Mesenchymal stem cell (in vitro differentiated cells and primary cell): ENCODE data around the gene MAPKBP1.

Experiments
- DNase-seq: peaks from one replicate; pipeline ENCODE4 v3.0.0-alpha.2; 2013
- H2AFZ ChIP-seq: one replicate; pipeline ENCODE4 v1.6.1; 2013; ENCODE audit warnings: low read depth, mild to moderate bottlenecking, control low read depth, inconsistent platforms, low read length, moderate library complexity
- H2AK5ac ChIP-seq: 2 replicates; pipeline ENCODE4 v1.6.1; 2013; ENCODE audit warnings: low read length, moderate library complexity, mild to moderate bottlenecking, inconsistent platforms; ENCODE audit not compliant: severe bottlenecking
- H2BK120ac ChIP-seq: one replicate; pipeline ENCODE4 v1.6.1; 2013; ENCODE audit warnings: low read depth, mild to moderate bottlenecking, inconsistent platforms, low read length, moderate library complexity
- H2BK12ac ChIP-seq, 2 experiments: one replicate each; pipeline ENCODE4 v1.6.1; 2013; ENCODE audit warnings: inconsistent platforms in 2 of 2, low read length in 2 of 2, mild to moderate bottlenecking in 2 of 2, moderate library complexity in 2 of 2, control low read depth in 1 of 2
- H2BK15ac ChIP-seq: one replicate; pipeline ENCODE4 v1.6.1; 2013; ENCODE audit warnings: mild to moderate bottlenecking, low read depth, inconsistent platforms; ENCODE audit not compliant: poor library complexity, severe bottlenecking
- H2BK5ac ChIP-seq: 2 replicates; pipeline ENCODE4 v1.6.1; 2013; ENCODE audit warnings: low read depth, mild to moderate bottlenecking, low read length, control low read depth, inconsistent platforms; ENCODE audit not compliant: poor library complexity, severe bottlenecking
- H3K14ac ChIP-seq, 2 experiments: one replicate each; pipeline ENCODE4 v1.6.1; 2013; ENCODE audit warnings: inconsistent platforms in 2 of 2, low read length in 2 of 2, control low read depth in 1 of 2, mild to moderate bottlenecking in 1 of 2, moderate library complexity in 1 of 2
- H3K18ac ChIP-seq, 2 experiments: one replicate each; pipeline ENCODE4 v1.6.1; 2013; ENCODE audit warnings: inconsistent platforms in 2 of 2, low read length in 2 of 2, control low read depth in 1 of 2, low read depth in 1 of 2, mild to moderate bottlenecking in 1 of 2
- H3K23ac ChIP-seq, 2 experiments: one replicate each; pipeline ENCODE4 v1.6.1; 2013; ENCODE audit warnings: inconsistent platforms in 2 of 2, low read length in 2 of 2, mild to moderate bottlenecking in 2 of 2, moderate library complexity in 2 of 2, control low read depth in 1 of 2
- H3K27ac ChIP-seq: 2 replicates; pipeline ENCODE4 v1.5.1; 2013; ENCODE audit warnings: mild to moderate bottlenecking, moderate library complexity, low read length, control low read depth, inconsistent platforms; ENCODE audit not compliant: poor library complexity, severe bottlenecking
- H3K27me3 ChIP-seq, 2 experiments: 2 replicates each; pipeline versions ENCODE4 v1.6.1 to v1.7.0; 2013; ENCODE audit warnings: low read length in 2 of 2, mild to moderate bottlenecking in 2 of 2, moderate library complexity in 2 of 2, control low read depth in 1 of 2, inconsistent platforms in 1 of 2; ENCODE audit not compliant: control insufficient read depth in 1 of 2, insufficient read depth in 1 of 2
- H3K36me3 ChIP-seq, 2 experiments: 2 replicates each; pipeline versions ENCODE4 v1.6.1 to v1.7.0; 2013; ENCODE audit warnings: low read length in 2 of 2, control low read depth in 1 of 2, inconsistent platforms in 1 of 2, low read depth in 1 of 2, mild to moderate bottlenecking in 1 of 2; ENCODE audit not compliant: insufficient read depth in 2 of 2, control insufficient read depth in 1 of 2
- H3K4ac ChIP-seq, 2 experiments: one replicate each; pipeline ENCODE4 v1.6.1; 2013; ENCODE audit warnings: inconsistent platforms in 2 of 2, low read length in 2 of 2, mild to moderate bottlenecking in 2 of 2, moderate library complexity in 2 of 2, control low read depth in 1 of 2, low read depth in 1 of 2
- H3K4me1 ChIP-seq: 2 replicates; pipeline ENCODE4 v1.6.1; 2013; ENCODE audit warnings: low read depth, low read length, control low read depth; ENCODE audit not compliant: control insufficient read depth, insufficient read depth
- H3K4me2 ChIP-seq: 2 replicates; pipeline ENCODE4 v1.6.1; 2013; ENCODE audit warnings: low read length, mild to moderate bottlenecking, inconsistent platforms; ENCODE audit not compliant: poor library complexity, severe bottlenecking
- H3K4me3 ChIP-seq, 2 experiments: 2 replicates each; pipeline versions ENCODE4 v1.5.1 to v1.7.0; 2013; ENCODE audit warnings: low read length in 2 of 2, mild to moderate bottlenecking in 2 of 2, control low read depth in 1 of 2, low read depth in 1 of 2; ENCODE audit not compliant: insufficient read depth in 1 of 2
- H3K79me1 ChIP-seq: replicated peaks from 2 replicates; pipeline ENCODE4 v1.6.1; 2013; ENCODE audit warnings: mild to moderate bottlenecking, control low read depth, low read length, inconsistent platforms; ENCODE audit not compliant: poor library complexity, severe bottlenecking
- H3K9ac ChIP-seq: 2 replicates; pipeline ENCODE4 v1.7.0; 2013; ENCODE audit warnings: mild to moderate bottlenecking, low read length, moderate library complexity
- H3K9me3 ChIP-seq: 2 replicates; pipeline ENCODE4 v1.7.0; 2013; ENCODE audit warnings: mild to moderate bottlenecking, low read length; ENCODE audit not compliant: control insufficient read depth
- H4K8ac ChIP-seq: one replicate; pipeline ENCODE4 v1.6.1; 2013; ENCODE audit warnings: inconsistent platforms, mild to moderate bottlenecking, low read length, moderate library complexity
- H4K91ac ChIP-seq: one replicate; pipeline ENCODE4 v1.6.1; 2013; ENCODE audit warnings: mild to moderate bottlenecking, low read length, inconsistent platforms
- WGBS: methylation state at CpG from one replicate; pipeline ENCODE4 v1.1.7; 2013; ENCODE audit warnings: mixed read lengths; 5-methylcytosine and 5-hydroxymethylcytosine counted together

Gene MAPKBP1

GRCh38 chr15:41821831-41822230 is 47.5 kb downstream of the MAPKBP1 start:
- 82% methylated on average over 2 of the region's 4 CpGs for WGBS
- no peak overlapping the region for H3K14ac ChIP-seq
- H2BK5ac ChIP-seq, result no peak overlapping the region
- peaks cover 8% of the 10 kb centered on the region for H3K4me1 ChIP-seq
- H3K18ac ChIP-seq, result no peak overlapping the region
- no peak overlapping the region for H3K9ac ChIP-seq
- H2AFZ ChIP-seq, result no peak overlapping the region
- H3K4ac ChIP-seq, result no peak overlapping the region
- H3K79me1 ChIP-seq, result peaks cover 1% of the 10 kb centered on the region
- H4K91ac ChIP-seq, result no peak overlapping the region
- H3K23ac ChIP-seq, result no peak overlapping the region
- no peak overlapping the region for H2AK5ac ChIP-seq
- no peaks in the 10 kb centered on the region for H3K9me3 ChIP-seq
- no peak overlapping the region for H2BK15ac ChIP-seq
- H3K36me3 ChIP-seq, result peaks cover 92 to 95% of the 10 kb centered on the region in 2 experiments
- no peak overlapping the region for H2BK120ac ChIP-seq
- H4K8ac ChIP-seq, result no peak overlapping the region
- no peak overlapping the region for H3K4me3 ChIP-seq
- no peak overlapping the region for H3K4me2 ChIP-seq
- H2BK12ac ChIP-seq, result no peak overlapping the region
- no peak for DNase-seq
- H3K27ac ChIP-seq, result no peak overlapping the region
- H3K27me3 ChIP-seq, result no peaks in the 10 kb centered on the region

- Histone ChIP-seq H3K79me1 (no peaks in the 10 kb centered on the region), H3K4ac (no peak overlapping the region), H2BK120ac (no peak overlapping the region), H4K8ac (no peak overlapping the region), H2BK15ac (no peak overlapping the region), H3K36me3 (peaks cover 86 to 89% of the 10 kb centered on the region in 2 experiments), H2BK5ac (no peak overlapping the region), H3K4me1 (peaks cover 12% of the 10 kb centered on the region), H4K91ac (no peak overlapping the region), H3K27ac (no peak overlapping the region), H2AFZ (no peak overlapping the region), H3K9me3 (no peaks in the 10 kb centered on the region), H3K9ac (no peak overlapping the region), H3K4me2 (no peak overlapping the region), H2AK5ac (no peak overlapping the region), H3K4me3 (no peak overlapping the region), H3K14ac (no peak overlapping the region), H3K23ac (no peak overlapping the region), H2BK12ac (no peak overlapping the region), H3K27me3 (no peaks in the 10 kb centered on the region), H3K18ac (no peak overlapping the region)
- WGBS, result 98% methylated on average over 6 of the region's 6 CpGs
- DNase-seq, result no peak
Measured at GRCh38 chr15:41822471-41822870, 48.2 kb downstream of the MAPKBP1 start.

GRCh38 chr15:41822957-41823356 is 48.7 kb downstream of the MAPKBP1 start:
- Histone ChIP-seq H3K36me3 (peaks cover 81 to 84% of the 10 kb centered on the region in 2 experiments), H2AK5ac (no peak overlapping the region), H3K23ac (no peak overlapping the region), H2BK15ac (no peak overlapping the region), H3K18ac (no peak overlapping the region), H3K27me3 (no peaks in the 10 kb centered on the region), H2BK12ac (no peak overlapping the region), H2BK120ac (no peak overlapping the region), H2AFZ (no peak overlapping the region), H3K14ac (no peak overlapping the region), H3K4me3 (no peak overlapping the region), H3K27ac (no peak overlapping the region), H3K4me1 (peaks cover 12% of the 10 kb centered on the region), H3K79me1 (no peaks in the 10 kb centered on the region), H3K9ac (no peak overlapping the region), H3K4me2 (no peak overlapping the region), H4K91ac (no peak overlapping the region), H2BK5ac (no peak overlapping the region), H3K4ac (no peak overlapping the region), H3K9me3 (no peaks in the 10 kb centered on the region), H4K8ac (no peak overlapping the region)
- DNase-seq, result no peak
- WGBS, result 91% methylated on average over 6 of the region's 6 CpGs

GRCh38 chr15:41823502-41823901 is 49.2 kb downstream of the MAPKBP1 start:
- H4K8ac ChIP-seq, result no peak overlapping the region
- no peak overlapping the region for H3K18ac ChIP-seq
- H3K79me1 ChIP-seq, result no peaks in the 10 kb centered on the region
- peaks cover 12% of the 10 kb centered on the region for H3K4me1 ChIP-seq
- no peak overlapping the region for H2AK5ac ChIP-seq
- H2BK15ac ChIP-seq, result no peak overlapping the region
- no peak overlapping the region for H3K4me3 ChIP-seq
- H4K91ac ChIP-seq, result no peak overlapping the region
- no peak overlapping the region for H3K9ac ChIP-seq
- no peak overlapping the region for H3K4ac ChIP-seq
- H3K4me2 ChIP-seq, result no peak overlapping the region
- no peaks in the 10 kb centered on the region for H3K27me3 ChIP-seq
- H2BK120ac ChIP-seq, result no peak overlapping the region
- no peak overlapping the region for H3K27ac ChIP-seq
- H3K9me3 ChIP-seq, result no peaks in the 10 kb centered on the region
- no peak overlapping the region for H2AFZ ChIP-seq
- 99% methylated on average over 11 of the region's 11 CpGs for WGBS
- no peak overlapping the region for H3K23ac ChIP-seq
- H3K36me3 ChIP-seq, result peaks cover 76 to 79% of the 10 kb centered on the region in 2 experiments
- H2BK5ac ChIP-seq, result no peak overlapping the region
- H2BK12ac ChIP-seq, result no peak overlapping the region
- DNase-seq, result no peak
- H3K14ac ChIP-seq, result no peak overlapping the region
